Mesendoderm (in vitro differentiated cells): ENCODE data around the gene TACR2.

ENCODE experiments used
- DNase-seq: peaks from one replicate; pipeline ENCODE4 v3.0.0; 2013
- H2AK5ac ChIP-seq: 2 replicates; pipeline ENCODE4 v1.6.1; 2013; ENCODE audit warnings: low read length, inconsistent platforms
- H2BK120ac ChIP-seq: 2 replicates; pipeline ENCODE4 v1.6.1; 2013; ENCODE audit warnings: low read depth, mild to moderate bottlenecking, low read length, moderate library complexity, mixed read lengths
- H2BK15ac ChIP-seq: replicated peaks from 2 replicates; pipeline ENCODE4 v1.6.1; 2013; ENCODE audit warnings: low read depth, mild to moderate bottlenecking, moderate library complexity
- H2BK5ac ChIP-seq: 2 replicates; pipeline ENCODE4 v1.6.1; 2013; ENCODE audit warnings: low read length, inconsistent platforms
- H3K18ac ChIP-seq: 2 replicates; pipeline ENCODE4 v1.6.1; 2013; ENCODE audit warnings: mild to moderate bottlenecking, low read length, mixed read lengths
- H3K23ac ChIP-seq: one replicate; pipeline ENCODE4 v1.6.1; 2013; ENCODE audit warnings: low read length
- H3K27ac ChIP-seq: 2 replicates; pipeline ENCODE4 v1.5.1; 2013; ENCODE audit warnings: low read depth, mild to moderate bottlenecking, inconsistent platforms, low read length, moderate library complexity
- H3K27me3 ChIP-seq: 2 replicates; pipeline ENCODE4 v1.6.1; 2013; ENCODE audit warnings: low read length, control low read depth, mild to moderate bottlenecking, inconsistent platforms; ENCODE audit not compliant: insufficient read depth, poor library complexity
- H3K36me3 ChIP-seq: 2 replicates; pipeline ENCODE4 v1.6.1; 2013; ENCODE audit warnings: low read length, inconsistent platforms; ENCODE audit not compliant: control insufficient read depth, insufficient read depth
- H3K4ac ChIP-seq: one replicate; pipeline ENCODE4 v1.6.1; 2013; ENCODE audit warnings: low read depth, mild to moderate bottlenecking, low read length, moderate library complexity
- H3K4me1 ChIP-seq: 2 replicates; pipeline ENCODE4 v1.6.1; 2013; ENCODE audit warnings: low read depth, low read length, inconsistent platforms; ENCODE audit not compliant: control insufficient read depth
- H3K4me2 ChIP-seq: 2 replicates; pipeline ENCODE4 v1.6.1; 2013; ENCODE audit warnings: low read length
- H3K4me3 ChIP-seq: 2 replicates; pipeline ENCODE4 v1.5.1; 2013; ENCODE audit warnings: mild to moderate bottlenecking, low read length
- H3K56ac ChIP-seq: one replicate; pipeline ENCODE4 v1.6.1; 2013; ENCODE audit warnings: low read length
- H3K79me1 ChIP-seq: 2 replicates; pipeline ENCODE4 v1.6.1; 2013; ENCODE audit warnings: low read length, inconsistent platforms
- H3K79me2 ChIP-seq: 2 replicates; pipeline ENCODE4 v1.6.1; 2013; ENCODE audit warnings: mild to moderate bottlenecking, low read length; ENCODE audit not compliant: control insufficient read depth, insufficient read depth
- H3K9ac ChIP-seq: 2 replicates; pipeline ENCODE4 v1.6.1; 2013; ENCODE audit warnings: low read length, inconsistent platforms
- H4K5ac ChIP-seq: one replicate; pipeline ENCODE4 v1.6.1; 2013; ENCODE audit warnings: low read length
- H4K8ac ChIP-seq: one replicate; pipeline ENCODE4 v1.6.1; 2013; ENCODE audit warnings: low read depth, mild to moderate bottlenecking, control low read depth, low read length, moderate library complexity
- WGBS: extraction: QIAGEN DNeasy Blood & Tissue Kit; methylation state at CpG from one replicate; pipeline ENCODE4 v1.1.7; 2013; ENCODE audit warnings: low lambda C conversion rate, missing lambda C conversion rate; ENCODE audit not compliant: insufficient coverage; ENCODE audit errors: extremely low coverage; 5-methylcytosine and 5-hydroxymethylcytosine counted together

TACR2 gene

DNA sequence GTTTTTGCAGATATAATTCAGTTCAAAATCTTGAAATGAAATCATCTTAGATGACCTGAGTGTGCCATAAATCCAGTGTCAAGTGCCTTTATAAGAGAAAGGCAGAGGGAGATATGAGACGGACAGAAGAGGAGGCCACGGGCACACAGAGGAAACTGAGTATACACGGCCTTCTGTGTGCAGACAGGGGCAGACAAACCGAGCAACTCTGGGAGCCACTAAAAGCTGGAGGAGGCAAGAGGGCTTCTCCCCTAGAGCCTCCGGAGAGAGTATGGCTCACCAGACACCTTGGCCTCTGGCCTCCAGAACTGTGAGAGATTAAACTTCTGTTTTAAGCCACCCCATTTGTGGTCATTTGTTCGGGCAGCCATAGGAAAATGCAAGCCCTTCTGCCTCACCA, 47.2 kb upstream of the TACR2 start:
- Histone ChIP-seq H3K4me3 (no peak overlapping the region), H2AK5ac (no peak overlapping the region), H3K79me2 (no peaks in the 10 kb centered on the region), H3K4ac (no peak overlapping the region), H3K56ac (no peak overlapping the region), H3K9ac (no peak overlapping the region), H4K5ac (no peak overlapping the region), H3K27me3 (no peaks in the 10 kb centered on the region), H3K79me1 (no peaks in the 10 kb centered on the region), H3K27ac (no peak overlapping the region), H4K8ac (no peak overlapping the region), H3K18ac (no peak overlapping the region), H2BK15ac (no peak overlapping the region), H2BK5ac (no peak overlapping the region), H3K4me1 (no peaks in the 10 kb centered on the region), H3K23ac (no peak overlapping the region), H3K36me3 (no peaks in the 10 kb centered on the region), H3K4me2 (no peak overlapping the region), H2BK120ac (no peak overlapping the region)
- no CpG with 5 or more reads among the region's 6 CpGs for WGBS
- no peak for DNase-seq

GRCh38 chr10:69461243-69462025, 44.7 kb upstream of the TACR2 start:
- no peak overlapping the region for H2BK15ac ChIP-seq
- H3K4ac ChIP-seq, result no peak overlapping the region
- no peaks in the 10 kb centered on the region for H3K79me1 ChIP-seq
- no peaks in the 10 kb centered on the region for H3K79me2 ChIP-seq
- H2BK5ac ChIP-seq, result no peak overlapping the region
- H3K18ac ChIP-seq, result no peak overlapping the region
- no peak overlapping the region for H2AK5ac ChIP-seq
- no peak overlapping the region for H4K5ac ChIP-seq
- no peaks in the 10 kb centered on the region for H3K4me1 ChIP-seq
- H3K4me3 ChIP-seq, result no peak overlapping the region
- no peak overlapping the region for H3K4me2 ChIP-seq
- H3K36me3 ChIP-seq, result no peaks in the 10 kb centered on the region
- no peak for DNase-seq
- no peaks in the 10 kb centered on the region for H3K27me3 ChIP-seq
- H3K23ac ChIP-seq, result no peak overlapping the region
- H3K27ac ChIP-seq, result no peak overlapping the region
- H4K8ac ChIP-seq, result no peak overlapping the region
- no peak overlapping the region for H3K9ac ChIP-seq
- no peak overlapping the region for H3K56ac ChIP-seq
- no peak overlapping the region for H2BK120ac ChIP-seq
- WGBS, result no CpG with 5 or more reads among the region's 5 CpGs

DNA sequence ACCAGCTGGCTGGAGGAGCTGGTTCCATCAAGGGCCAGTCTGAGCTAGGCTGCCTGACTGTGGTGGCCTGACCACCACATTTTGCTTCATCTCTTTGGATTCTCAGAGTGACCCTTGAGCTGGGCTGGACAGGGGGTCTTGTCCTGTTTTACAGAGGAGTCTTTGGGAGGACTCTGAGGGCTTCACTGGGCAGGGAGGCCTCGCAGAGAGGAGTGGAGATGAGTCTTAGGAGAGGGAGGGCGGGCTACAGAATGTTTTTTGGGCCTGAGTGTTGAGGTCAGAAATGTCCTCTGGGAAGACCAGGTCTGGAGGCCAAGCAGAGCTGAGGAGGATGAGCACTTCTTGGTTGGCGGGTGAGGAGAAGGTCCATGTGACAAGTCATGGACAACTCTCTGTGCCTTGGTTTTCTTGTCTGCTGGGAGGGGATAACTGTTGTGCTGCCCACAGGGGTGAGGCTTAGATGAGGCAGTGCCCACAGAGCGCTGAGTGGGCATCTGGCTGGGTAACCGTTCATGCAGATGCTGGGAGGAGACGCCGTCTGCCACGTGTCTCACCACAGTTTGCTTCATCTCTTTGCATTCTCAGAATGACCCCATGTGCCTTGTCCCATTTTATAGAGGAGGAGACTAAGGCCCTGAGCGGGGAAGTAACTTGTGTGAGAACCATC, 44.0 kb upstream of the TACR2 start:
- Histone ChIP-seq H2AK5ac (no peak overlapping the region), H3K36me3 (no peaks in the 10 kb centered on the region), H3K4me3 (no peak overlapping the region), H3K18ac (no peak overlapping the region), H3K4me2 (no peak overlapping the region), H3K4ac (no peak overlapping the region), H3K4me1 (no peaks in the 10 kb centered on the region), H3K23ac (no peak overlapping the region), H3K9ac (no peak overlapping the region), H3K27ac (no peak overlapping the region), H4K8ac (no peak overlapping the region), H2BK120ac (no peak overlapping the region), H2BK15ac (no peak overlapping the region), H4K5ac (no peak overlapping the region), H3K27me3 (no peaks in the 10 kb centered on the region), H3K79me1 (no peaks in the 10 kb centered on the region), H2BK5ac (no peak overlapping the region), H3K79me2 (no peaks in the 10 kb centered on the region), H3K56ac (no peak overlapping the region)
- no CpG with 5 or more reads among the region's 9 CpGs for WGBS
- no peak for DNase-seq

DNA sequence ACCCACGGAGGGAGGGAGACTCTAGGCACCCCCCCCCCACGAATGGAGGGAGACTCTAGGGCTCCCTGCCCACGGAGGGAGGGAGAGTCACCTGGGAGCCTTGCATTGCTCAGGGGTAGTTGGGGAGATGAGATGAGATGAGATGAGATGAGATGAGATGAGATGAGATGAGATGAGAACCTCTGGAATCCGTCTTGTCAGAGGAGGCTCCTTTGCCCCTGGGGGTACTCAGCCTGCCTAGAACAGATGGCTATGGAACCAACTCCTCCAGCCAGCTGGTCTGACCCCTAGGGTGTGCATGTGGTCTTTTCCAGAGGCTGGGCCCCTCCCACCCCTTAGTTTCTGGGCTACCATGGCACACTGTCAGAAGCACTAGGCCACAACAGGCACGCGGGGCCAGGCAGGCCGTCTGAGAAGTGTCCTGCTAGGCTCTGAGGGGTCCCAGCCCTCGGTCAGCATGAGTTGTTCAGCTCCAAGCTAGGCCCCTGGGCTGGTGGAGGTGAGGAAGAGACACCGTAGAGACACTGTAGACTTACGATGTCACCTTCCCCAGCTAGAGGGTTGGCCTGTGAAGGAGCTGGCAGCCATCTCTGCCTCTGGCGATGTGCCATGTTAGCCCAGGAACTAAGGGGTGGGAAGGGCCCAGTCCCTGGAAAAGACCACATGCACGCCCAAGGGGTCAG, 43.3 kb upstream of the TACR2 start:
- H2BK5ac ChIP-seq, result no peak overlapping the region
- no peaks in the 10 kb centered on the region for H3K27me3 ChIP-seq
- H2AK5ac ChIP-seq, result no peak overlapping the region
- no peak overlapping the region for H2BK15ac ChIP-seq
- H3K23ac ChIP-seq, result no peak overlapping the region
- no peak overlapping the region for H4K8ac ChIP-seq
- H3K79me2 ChIP-seq, result no peaks in the 10 kb centered on the region
- no peaks in the 10 kb centered on the region for H3K36me3 ChIP-seq
- no peak overlapping the region for H2BK120ac ChIP-seq
- H3K9ac ChIP-seq, result no peak overlapping the region
- H3K18ac ChIP-seq, result no peak overlapping the region
- H3K4me1 ChIP-seq, result no peaks in the 10 kb centered on the region
- H3K4me3 ChIP-seq, result no peak overlapping the region
- WGBS, result no CpG with 5 or more reads among the region's 12 CpGs
- no peak overlapping the region for H3K56ac ChIP-seq
- no peak overlapping the region for H3K4ac ChIP-seq
- DNase-seq, result no peak
- H3K79me1 ChIP-seq, result no peaks in the 10 kb centered on the region
- H4K5ac ChIP-seq, result no peak overlapping the region
- H3K4me2 ChIP-seq, result no peak overlapping the region
- H3K27ac ChIP-seq, result no peak overlapping the region

DNA sequence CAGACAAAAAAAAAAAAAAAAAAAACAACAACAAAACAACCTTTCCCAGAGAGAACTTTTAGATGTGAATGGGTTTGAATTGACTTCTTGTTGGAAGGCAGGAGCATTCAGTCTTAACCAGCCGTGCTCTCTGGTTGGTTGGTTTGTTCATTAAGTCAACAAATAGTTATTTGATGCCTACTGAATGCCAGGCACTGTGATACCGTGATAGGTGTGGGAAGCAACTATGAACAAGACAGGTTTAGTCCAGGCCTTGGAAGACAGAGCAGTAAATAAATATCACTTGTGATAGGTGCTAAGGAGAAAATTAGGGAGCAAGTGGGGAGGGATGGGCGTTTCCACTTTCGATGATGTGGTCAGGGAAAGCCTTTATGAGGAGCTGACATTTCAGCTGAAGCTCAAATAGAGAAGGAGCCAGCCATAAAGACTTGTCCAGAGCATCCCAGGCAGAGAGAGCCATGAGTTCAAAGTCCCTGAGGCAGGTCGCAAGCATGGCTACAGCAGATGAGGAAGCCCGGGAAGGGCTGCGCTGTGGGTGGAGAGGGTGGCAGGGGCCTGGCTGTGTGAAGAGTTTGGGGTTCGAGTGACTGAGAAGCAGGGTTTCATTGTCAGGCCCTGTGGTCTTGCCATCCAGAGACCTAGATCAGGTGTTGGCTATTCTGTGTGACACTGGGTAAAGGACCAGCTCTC, 42.5 kb upstream of the TACR2 start:
- Histone ChIP-seq H3K36me3 (no peaks in the 10 kb centered on the region), H2BK120ac (no peak overlapping the region), H3K56ac (no peak overlapping the region), H3K79me2 (no peaks in the 10 kb centered on the region), H3K4me1 (no peaks in the 10 kb centered on the region), H3K4ac (no peak overlapping the region), H3K9ac (no peak overlapping the region), H4K8ac (no peak overlapping the region), H2BK15ac (no peak overlapping the region), H3K18ac (no peak overlapping the region), H3K4me3 (no peak overlapping the region), H2AK5ac (no peak overlapping the region), H3K4me2 (no peak overlapping the region), H3K79me1 (no peaks in the 10 kb centered on the region), H3K23ac (no peak overlapping the region), H3K27ac (no peak overlapping the region), H4K5ac (no peak overlapping the region), H3K27me3 (no peaks in the 10 kb centered on the region), H2BK5ac (no peak overlapping the region)
- no peak for DNase-seq
- WGBS, result no CpG with 5 or more reads among the region's 8 CpGs
